Duodenal mucosa (tissue), 2 donors: ENCODE measurements around the gene UBE3C.
A peak's percentile ranks its signal among the peaks of the same experiment; 100 is the strongest.

ENCODE experiments used
- H3K27ac ChIP-seq: one replicate; pipeline ENCODE4 v1.7.0; 2013; ENCODE audit warnings: low read depth, low read length
- H3K27me3 ChIP-seq, 2 donors: one replicate each; pipeline ENCODE4 v1.7.0; 2013; ENCODE audit warnings: low read length in 2 of 2, control low read depth in 1 of 2; ENCODE audit not compliant: insufficient read depth in 2 of 2, control insufficient read depth in 1 of 2
- H3K36me3 ChIP-seq, 2 donors: one replicate each; pipeline ENCODE4 v1.7.0; 2013; ENCODE audit warnings: low read length in 2 of 2, control low read depth in 1 of 2; ENCODE audit not compliant: insufficient read depth in 2 of 2, control insufficient read depth in 1 of 2
- H3K4me1 ChIP-seq, 2 donors: one replicate each; pipeline ENCODE4 v1.7.0; 2013; ENCODE audit warnings: low read length in 2 of 2, control low read depth in 1 of 2; ENCODE audit not compliant: insufficient read depth in 2 of 2, control insufficient read depth in 1 of 2
- H3K4me3 ChIP-seq, 2 donors: one replicate each; pipeline ENCODE4 v1.7.0; 2013; ENCODE audit warnings: low read length in 2 of 2, low read depth in 1 of 2
- H3K9ac ChIP-seq, 2 donors: one replicate each; pipeline ENCODE4 v1.7.0; 2013; ENCODE audit warnings: low read length in 2 of 2, low read depth in 1 of 2
- H3K9me3 ChIP-seq, 2 donors: one replicate each; pipeline ENCODE4 v1.7.0; 2013; ENCODE audit warnings: low read length in 2 of 2, control low read depth in 1 of 2; ENCODE audit not compliant: control insufficient read depth in 1 of 2

Gene UBE3C

DNA sequence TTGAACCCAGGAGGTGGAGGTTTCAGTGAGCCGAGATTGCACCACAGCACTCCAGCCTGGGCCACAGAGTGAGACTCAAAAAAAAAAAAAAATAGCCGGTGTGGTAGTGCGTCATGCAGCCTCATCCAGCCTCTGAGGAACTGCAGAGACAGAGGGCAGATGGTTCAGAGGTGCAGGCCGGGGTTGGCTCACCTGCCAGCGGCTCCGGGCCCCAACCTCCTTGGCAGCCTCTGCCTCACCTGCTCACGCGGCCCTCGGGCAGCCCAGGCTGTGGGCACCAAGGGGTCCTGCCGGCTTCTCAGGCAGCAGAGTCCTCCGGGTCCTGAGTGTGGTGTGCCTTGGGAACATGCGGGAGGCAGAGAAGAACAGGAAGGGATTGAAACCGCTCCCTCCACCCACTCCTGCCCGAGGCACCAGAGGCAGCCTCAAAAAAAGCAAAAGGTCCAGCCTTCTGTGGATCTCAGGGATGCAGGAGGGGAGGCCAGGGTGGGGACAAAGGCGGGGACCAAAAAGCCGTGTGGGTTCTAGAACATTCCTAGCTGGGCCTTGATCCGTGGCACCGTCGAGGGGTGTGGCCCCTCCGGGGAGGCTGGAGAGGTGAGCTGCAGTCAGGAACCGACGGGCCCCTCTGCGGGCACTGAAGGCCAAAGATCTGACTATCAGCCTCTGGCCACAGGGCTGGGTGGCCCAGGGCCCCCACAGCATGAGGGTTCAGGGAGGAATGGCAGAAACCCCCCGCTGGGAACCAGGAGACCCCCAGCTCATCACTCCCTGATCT is 142.7 kb downstream of the UBE3C start:
- peaks cover 0 to 2% of the 10 kb centered on the region in 2 donors for H3K9me3 ChIP-seq
- peaks cover 8 to 17% of the 10 kb centered on the region in 2 donors for H3K4me1 ChIP-seq
- peak overlapping the region in 1 of 2 donors; percentile 18 for H3K9ac ChIP-seq
- H3K27ac ChIP-seq = no peak overlapping the region
- H3K27me3 ChIP-seq = peaks cover 0 to 5% of the 10 kb centered on the region in 2 donors
- no peak overlapping the region for H3K4me3 ChIP-seq
- no peaks in the 10 kb centered on the region for H3K36me3 ChIP-seq

DNA sequence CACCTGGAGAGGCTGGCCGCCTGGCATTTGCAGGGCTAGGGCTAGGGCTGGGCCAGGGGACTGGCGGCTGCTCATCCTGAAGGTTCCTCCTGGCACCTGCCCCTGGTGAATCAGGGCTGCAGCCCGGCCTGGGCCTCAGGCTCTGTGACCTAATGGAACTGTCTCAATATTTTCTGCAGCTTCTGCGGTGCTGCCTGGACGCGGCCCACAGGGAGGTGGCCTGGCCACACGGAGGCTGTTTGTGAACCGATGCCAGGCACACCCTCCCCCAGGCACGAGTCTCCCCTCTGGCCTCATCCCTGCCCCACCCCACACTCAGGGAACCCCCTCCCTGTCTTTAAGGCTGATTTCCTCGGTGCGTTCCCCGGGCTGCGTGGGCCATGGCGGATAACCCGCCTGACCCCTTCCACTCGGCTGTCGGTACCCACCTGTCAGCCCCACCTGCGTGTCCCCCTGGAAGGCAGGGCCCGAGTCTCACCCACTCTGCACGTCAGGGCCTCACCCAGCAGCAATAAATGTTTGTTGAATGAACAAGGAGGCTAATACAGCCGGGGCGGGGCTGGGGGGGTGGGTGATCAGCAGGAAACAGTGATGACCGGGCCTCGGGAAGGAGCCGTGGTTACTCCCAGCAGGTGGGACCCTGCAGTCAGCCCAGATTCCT is 143.5 kb downstream of the UBE3C start:
- peaks cover 0 to 5% of the 10 kb centered on the region in 2 donors for H3K27me3 ChIP-seq
- no peak overlapping the region for H3K4me3 ChIP-seq
- H3K4me1 ChIP-seq = peaks cover 8 to 17% of the 10 kb centered on the region in 2 donors
- no peak overlapping the region for H3K27ac ChIP-seq
- H3K9me3 ChIP-seq = peaks cover 0 to 2% of the 10 kb centered on the region in 2 donors
- no peaks in the 10 kb centered on the region for H3K36me3 ChIP-seq
- H3K9ac ChIP-seq = peak overlapping the region in 1 of 2 donors; percentile 18

DNA sequence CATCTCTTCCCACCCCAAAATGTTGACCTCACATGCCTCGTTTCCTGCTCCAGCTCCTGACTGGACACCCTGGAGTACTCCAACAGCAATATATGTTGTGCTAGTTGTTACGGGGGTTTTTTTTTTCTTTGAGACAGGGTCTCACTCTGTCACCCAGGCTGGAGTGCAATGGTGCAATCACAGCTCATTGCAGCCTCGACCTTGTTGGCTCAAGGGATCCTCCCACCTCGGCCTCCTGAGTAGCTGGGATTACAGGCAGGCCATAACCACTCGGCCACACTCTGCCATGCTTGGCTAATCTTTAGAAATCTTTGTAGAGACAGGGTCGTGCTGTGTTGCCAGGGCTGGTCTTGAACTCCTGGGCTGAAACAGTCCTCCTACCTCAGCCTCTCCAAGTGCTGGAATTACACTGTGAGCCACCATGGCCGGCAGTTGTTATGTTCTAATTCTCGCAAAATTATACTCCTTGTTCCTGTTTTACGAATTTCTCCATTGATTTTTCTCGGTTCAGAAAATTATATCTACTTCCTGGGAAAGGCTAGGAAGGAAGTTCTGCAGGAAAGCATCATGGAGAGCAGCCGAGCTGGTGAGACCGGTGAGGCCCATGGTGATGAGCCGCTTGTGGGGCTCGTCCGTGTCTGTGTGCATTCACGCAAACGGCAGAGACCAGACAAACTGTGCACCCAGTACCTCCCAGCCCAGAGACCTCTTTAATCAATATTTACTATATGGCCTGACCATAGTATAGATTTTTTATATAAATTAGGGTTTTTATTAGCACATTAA is 145.7 kb downstream of the UBE3C start:
- no peak overlapping the region for H3K9ac ChIP-seq
- H3K9me3 ChIP-seq = peaks cover 0 to 2% of the 10 kb centered on the region in 2 donors
- no peaks in the 10 kb centered on the region for H3K27me3 ChIP-seq
- H3K36me3 ChIP-seq = no peaks in the 10 kb centered on the region
- H3K4me1 ChIP-seq = peaks cover 8 to 18% of the 10 kb centered on the region in 2 donors
- no peak overlapping the region for H3K4me3 ChIP-seq
- H3K27ac ChIP-seq = no peak overlapping the region

GRCh38 chr7:157291404-157292080 is 152.8 kb downstream of the UBE3C start:
- H3K9me3 ChIP-seq = no peaks in the 10 kb centered on the region
- no peak overlapping the region for H3K4me3 ChIP-seq
- H3K36me3 ChIP-seq = no peaks in the 10 kb centered on the region
- peaks cover 11 to 17% of the 10 kb centered on the region in 2 donors for H3K4me1 ChIP-seq
- H3K27me3 ChIP-seq = no peaks in the 10 kb centered on the region
- H3K27ac ChIP-seq = no peak overlapping the region
- no peak overlapping the region for H3K9ac ChIP-seq

GRCh38 chr7:157292258-157292657 is 153.5 kb downstream of the UBE3C start:
- Histone ChIP-seq H3K9ac (no peak overlapping the region), H3K4me3 (no peak overlapping the region), H3K27me3 (no peaks in the 10 kb centered on the region), H3K4me1 (peaks cover 11 to 17% of the 10 kb centered on the region in 2 donors), H3K27ac (no peak overlapping the region), H3K9me3 (no peaks in the 10 kb centered on the region), H3K36me3 (no peaks in the 10 kb centered on the region)

GRCh38 chr7:157292770-157293412 is 154.2 kb downstream of the UBE3C start:
- H3K4me1 ChIP-seq = peaks cover 11 to 17% of the 10 kb centered on the region in 2 donors
- H3K36me3 ChIP-seq = no peaks in the 10 kb centered on the region
- H3K9me3 ChIP-seq = no peaks in the 10 kb centered on the region
- H3K9ac ChIP-seq = no peak overlapping the region
- no peaks in the 10 kb centered on the region for H3K27me3 ChIP-seq
- H3K4me3 ChIP-seq = no peak overlapping the region
- no peak overlapping the region for H3K27ac ChIP-seq

DNA sequence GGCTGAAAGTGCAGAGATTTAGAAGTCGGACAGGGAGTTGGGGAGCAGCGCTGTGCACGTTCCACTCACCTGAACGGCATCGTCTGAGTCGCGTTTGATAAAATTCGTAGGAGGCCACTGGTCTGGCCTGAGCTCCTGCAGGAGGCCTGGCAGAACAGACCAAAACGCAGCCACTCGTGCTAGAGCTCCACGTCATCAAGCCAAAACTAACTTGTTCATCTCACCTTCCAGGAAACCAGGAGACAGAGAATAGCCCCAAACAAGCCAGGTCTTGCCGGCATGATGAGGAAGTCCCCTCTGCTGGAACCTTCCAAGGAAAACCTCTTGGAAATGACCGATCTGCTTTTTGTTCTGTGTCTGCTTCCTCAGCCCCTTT is 154.7 kb downstream of the UBE3C start:
- peaks cover 11 to 17% of the 10 kb centered on the region in 2 donors for H3K4me1 ChIP-seq
- H3K9ac ChIP-seq = no peak overlapping the region
- no peak overlapping the region for H3K27ac ChIP-seq
- no peaks in the 10 kb centered on the region for H3K27me3 ChIP-seq
- no peaks in the 10 kb centered on the region for H3K9me3 ChIP-seq
- no peaks in the 10 kb centered on the region for H3K36me3 ChIP-seq
- no peak overlapping the region for H3K4me3 ChIP-seq

- H3K9ac ChIP-seq = no peak overlapping the region
- no peak overlapping the region for H3K27ac ChIP-seq
- no peak overlapping the region for H3K4me3 ChIP-seq
- H3K27me3 ChIP-seq = no peaks in the 10 kb centered on the region
- no peaks in the 10 kb centered on the region for H3K36me3 ChIP-seq
- H3K9me3 ChIP-seq = no peaks in the 10 kb centered on the region
- peaks cover 6 to 14% of the 10 kb centered on the region in 2 donors for H3K4me1 ChIP-seq
These were observed 156.0 kb downstream of the UBE3C start for GRCh38 chr7:157294773-157295172.

GRCh38 chr7:157295338-157295737 is 156.6 kb downstream of the UBE3C start:
- H3K9me3 ChIP-seq = no peaks in the 10 kb centered on the region
- no peaks in the 10 kb centered on the region for H3K27me3 ChIP-seq
- H3K27ac ChIP-seq = no peak overlapping the region
- peaks cover 5 to 12% of the 10 kb centered on the region in 2 donors for H3K4me1 ChIP-seq
- H3K36me3 ChIP-seq = no peaks in the 10 kb centered on the region
- no peak overlapping the region for H3K4me3 ChIP-seq
- no peak overlapping the region for H3K9ac ChIP-seq
